ENCODE results near the gene TMEM151B. TPM values are rescaled to one million over a fixed set of nuclear protein-coding genes. Genes with fewer than 3 reads are reported as not detected.

TMEM151B gene
- total and polyA plus RNA-seq, 10 of the 15 experiments (the other 5 are each of a cell fraction or from before 2014, with no cell fraction given): 0.01 to 0.19 (median 0.05) TPM; not detected in 6

GRCh38 chr6:44301782-44302564, 31.7 kb downstream of the TMEM151B start:
- RAD21 ChIA-PET (ENCODE audit: unreplicated experiment): no interaction called here
- Histone ChIP-seq H3K27ac (ENCODE audit: control insufficient read depth, insufficient read depth) (no peak overlapping the region), H4K20me1 (ENCODE audit: control insufficient read depth, insufficient read depth) (no peaks in the 10 kb centered on the region), H3K27me3 (replicated peaks in 1 of 2; ENCODE audit: control insufficient read depth in 2 of 2, insufficient read depth in 2 of 2, low read length in 1 of 2) (peaks cover 2 to 3% of the 10 kb centered on the region in 2 experiments), H3K36me3 (ENCODE audit: control insufficient read depth in 2 of 2, insufficient read depth in 2 of 2, low read length in 1 of 2) (peaks cover 5 to 31% of the 10 kb centered on the region in 2 experiments; a peak in 3 of 4 replicates), H3K4me2 (ENCODE audit: control insufficient read depth, insufficient read depth) (no peak overlapping the region), H3K9me3 (replicated peaks; ENCODE audit: control insufficient read depth, insufficient read depth, low read length) (no peaks in the 10 kb centered on the region), H2AFZ (ENCODE audit: control insufficient read depth, low read depth, low read length) (no peak overlapping the region), H3K4me3 (no peak overlapping the region), H3K9ac (ENCODE audit: control insufficient read depth, insufficient read depth, low read length) (no peak overlapping the region), H3K4me1 (ENCODE audit: control insufficient read depth, insufficient read depth, low read length) (no peaks in the 10 kb centered on the region), H3K79me2 (ENCODE audit: control insufficient read depth, insufficient read depth, low read length) (no peaks in the 10 kb centered on the region)
- CTCF ChIA-PET: no interaction called here
- in situ Hi-C loops (cut with MboI) (no loop called here), intact Hi-C loops (cut with micrococcal nuclease; ENCODE audit: unreplicated experiment) (no loop called here)
- 96% methylated on average over 14 of the region's 14 CpGs for WGBS (ENCODE audit: insufficient coverage, insufficient replicate concordance, low lambda C conversion rate, missing lambda C conversion rate)
- no TSS peak for BruUV-seq (replicated peaks)
- DNase-seq (ENCODE audit: low read depth, low spot score): no peak
- FAIRE-seq: no peak
- ATAC-seq: no peak
- POLR2A ChIA-PET: no interaction called here
- SMC1A ChIA-PET (ENCODE audit: uncharacterized antibody, unreplicated experiment): interaction anchor here (1.3 kb wide), 1 partner anchor 33 kb away, joined by 4 read pairs; no protein-coding TSS in a partner anchor
- TF ChIP-seq PAX8 (IDR thresholded peaks at IDR 0.05) (no peak), BACH1 (IDR thresholded peaks at IDR 0.05; ENCODE audit: borderline replicate concordance) (no peak), POLR2A (IDR thresholded peaks at IDR 0.05; ENCODE audit: low read depth, low read length) (no peak), E2F8 (IDR thresholded peaks at IDR 0.05; ENCODE audit: low read depth, partially characterized antibody) (no peak), EP300 (IDR thresholded peaks at IDR 0.05; ENCODE audit: borderline replicate concordance in 1 of 2, control insufficient read depth in 1 of 2, low read depth in 2 of 2, low read length in 2 of 2) (no peak), WRNIP1 (IDR thresholded peaks at IDR 0.05; ENCODE audit: borderline replicate concordance, low read depth, low read length) (no peak), FOXK2 (IDR thresholded peaks at IDR 0.05) (no peak), MTA2 (IDR thresholded peaks at IDR 0.05; ENCODE audit: low read depth) (no peak), YBX1 (IDR thresholded peaks at IDR 0.05) (no peak), EED (IDR thresholded peaks at IDR 0.05; ENCODE audit: low read depth) (no peak), KDM1A (IDR thresholded peaks at IDR 0.05; ENCODE audit: borderline replicate concordance) (no peak), ATF3 (IDR thresholded peaks at IDR 0.05; ENCODE audit: borderline replicate concordance, extremely low read depth, low read depth, low read length) (no peak), BCL3 (IDR thresholded peaks at IDR 0.05; ENCODE audit: borderline replicate concordance, insufficient read depth, low read depth, low read length, poor library complexity, severe bottlenecking) (no peak), POU2F2 (IDR thresholded peaks at IDR 0.05; ENCODE audit: borderline replicate concordance, low read depth, low read length) (no peak), MEF2B (IDR thresholded peaks at IDR 0.05; ENCODE audit: partially characterized antibody, poor library complexity, severe bottlenecking) (no peak), SIX5 (IDR thresholded peaks at IDR 0.05; ENCODE audit: low read depth, low read length, severe bottlenecking) (no peak)
- TF ChIP-seq, protein P1, sequence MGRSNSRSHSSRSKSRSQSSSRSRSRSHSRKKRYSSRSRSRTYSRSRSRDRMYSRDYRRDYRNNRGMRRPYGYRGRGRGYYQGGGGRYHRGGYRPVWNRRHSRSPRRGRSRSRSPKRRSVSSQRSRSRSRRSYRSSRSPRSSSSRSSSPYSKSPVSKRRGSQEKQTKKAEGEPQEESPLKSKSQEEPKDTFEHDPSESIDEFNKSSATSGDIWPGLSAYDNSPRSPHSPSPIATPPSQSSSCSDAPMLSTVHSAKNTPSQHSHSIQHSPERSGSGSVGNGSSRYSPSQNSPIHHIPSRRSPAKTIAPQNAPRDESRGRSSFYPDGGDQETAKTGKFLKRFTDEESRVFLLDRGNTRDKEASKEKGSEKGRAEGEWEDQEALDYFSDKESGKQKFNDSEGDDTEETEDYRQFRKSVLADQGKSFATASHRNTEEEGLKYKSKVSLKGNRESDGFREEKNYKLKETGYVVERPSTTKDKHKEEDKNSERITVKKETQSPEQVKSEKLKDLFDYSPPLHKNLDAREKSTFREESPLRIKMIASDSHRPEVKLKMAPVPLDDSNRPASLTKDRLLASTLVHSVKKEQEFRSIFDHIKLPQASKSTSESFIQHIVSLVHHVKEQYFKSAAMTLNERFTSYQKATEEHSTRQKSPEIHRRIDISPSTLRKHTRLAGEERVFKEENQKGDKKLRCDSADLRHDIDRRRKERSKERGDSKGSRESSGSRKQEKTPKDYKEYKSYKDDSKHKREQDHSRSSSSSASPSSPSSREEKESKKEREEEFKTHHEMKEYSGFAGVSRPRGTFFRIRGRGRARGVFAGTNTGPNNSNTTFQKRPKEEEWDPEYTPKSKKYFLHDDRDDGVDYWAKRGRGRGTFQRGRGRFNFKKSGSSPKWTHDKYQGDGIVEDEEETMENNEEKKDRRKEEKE (IDR thresholded peaks at IDR 0.05): no peak

Data from GM12878 (cell line).